ENCODE measurements around the gene PLXNA4.

DNA sequence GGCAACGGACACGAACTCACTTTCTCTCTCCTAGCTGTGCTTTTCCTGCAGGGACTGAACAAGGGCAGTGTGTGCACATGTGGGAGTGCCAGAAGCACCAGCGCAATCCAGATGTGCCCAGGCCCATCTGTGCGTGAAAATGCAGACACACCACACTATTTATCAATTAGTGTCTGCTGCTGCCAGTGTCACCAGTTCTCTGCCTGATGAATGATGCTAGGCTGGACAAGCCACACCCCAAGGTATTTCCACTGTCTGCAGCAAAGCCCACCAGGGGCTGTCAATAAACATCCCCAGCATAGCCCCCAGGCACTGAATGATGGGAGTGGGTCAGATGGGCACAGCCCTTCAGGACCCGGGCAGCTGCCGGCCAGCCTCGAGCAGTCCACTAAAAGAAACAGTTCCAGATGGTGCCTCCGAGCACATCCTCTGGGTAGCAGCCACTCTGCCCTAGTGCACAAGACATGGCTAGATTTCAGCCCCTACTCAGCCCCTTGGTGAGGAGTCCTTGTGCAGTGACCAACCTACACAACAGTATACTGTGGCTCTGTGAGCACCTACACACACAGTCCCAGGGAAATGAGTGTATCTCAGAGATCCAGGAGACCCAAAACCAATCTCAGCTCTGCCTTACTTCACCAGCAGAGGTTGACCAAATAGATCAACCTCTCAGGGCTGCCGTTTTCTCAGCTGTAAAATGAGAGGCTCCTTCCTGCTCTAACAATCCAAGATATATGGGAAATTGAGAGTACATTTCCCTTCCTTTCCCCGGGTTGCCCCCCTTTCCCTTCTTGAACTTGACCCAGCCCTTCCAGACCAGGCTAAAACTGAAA is 314.7 kb downstream of the PLXNA4 start:
- no peak for TF ChIP-seq EZH2 (IDR thresholded peaks at IDR 0.05; ENCODE audit: borderline replicate concordance)
- TF ChIP-seq, protein P1, sequence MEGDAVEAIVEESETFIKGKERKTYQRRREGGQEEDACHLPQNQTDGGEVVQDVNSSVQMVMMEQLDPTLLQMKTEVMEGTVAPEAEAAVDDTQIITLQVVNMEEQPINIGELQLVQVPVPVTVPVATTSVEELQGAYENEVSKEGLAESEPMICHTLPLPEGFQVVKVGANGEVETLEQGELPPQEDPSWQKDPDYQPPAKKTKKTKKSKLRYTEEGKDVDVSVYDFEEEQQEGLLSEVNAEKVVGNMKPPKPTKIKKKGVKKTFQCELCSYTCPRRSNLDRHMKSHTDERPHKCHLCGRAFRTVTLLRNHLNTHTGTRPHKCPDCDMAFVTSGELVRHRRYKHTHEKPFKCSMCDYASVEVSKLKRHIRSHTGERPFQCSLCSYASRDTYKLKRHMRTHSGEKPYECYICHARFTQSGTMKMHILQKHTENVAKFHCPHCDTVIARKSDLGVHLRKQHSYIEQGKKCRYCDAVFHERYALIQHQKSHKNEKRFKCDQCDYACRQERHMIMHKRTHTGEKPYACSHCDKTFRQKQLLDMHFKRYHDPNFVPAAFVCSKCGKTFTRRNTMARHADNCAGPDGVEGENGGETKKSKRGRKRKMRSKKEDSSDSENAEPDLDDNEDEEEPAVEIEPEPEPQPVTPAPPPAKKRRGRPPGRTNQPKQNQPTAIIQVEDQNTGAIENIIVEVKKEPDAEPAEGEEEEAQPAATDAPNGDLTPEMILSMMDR (IDR thresholded peaks at IDR 0.05; ENCODE audit: poor library complexity): no peak

Data from hepatocyte (in vitro differentiated cells).